T-cell (primary cell): ENCODE results near the gene OR2T29. TPM values are rescaled to one million over a fixed set of nuclear protein-coding genes. Genes with fewer than 3 reads are reported as not detected.
"Not testable (repeated sequence)": the region's sequence is repeated elsewhere in the genome, so short reads cannot be mapped to it uniquely, and the experiment has no call there.

ENCODE experiments used
- ATAC-seq, 4 experiments: fragments of 200-7000 bp in 3 of 4; fragments of 150-1000 bp in 1 of 4; cut with Tn5 transposase; replicated peaks in 1 of 4; 1 replicate in 3 of 4; 2 replicates in 1 of 4; pipeline ENCODE4 v1.10.0; 2021; ENCODE audit warnings: moderate library complexity in 3 of 4, mild to moderate bottlenecking in 2 of 4, moderate number of reproducible peaks in 1 of 4
- CTCF ChIA-PET, 2 donors: fragments of 300-600 bp; sonication (Branson Sonifier 250); formaldehyde crosslinking; loops; one replicate each; lab custom pipeline; 2022; ENCODE audit warnings: antibody characterized with exemption in 2 of 2; lab: Charles Lee
- POLR2A ChIA-PET, 2 donors: fragments of 300-600 bp; sonication (Branson Sonifier 250); formaldehyde crosslinking; loops; one replicate each; lab custom pipeline; 2022; ENCODE audit warnings: antibody characterized with exemption in 2 of 2; lab: Charles Lee
- DNase-seq, 35 experiments: peaks; one replicate each; pipeline versions ENCODE4 v3.0.0 to v3.0.0-alpha.2; 2013 to 2023
- H3K27ac ChIP-seq: one replicate; pipeline ENCODE4 v1.5.1; 2013; ENCODE audit warnings: low read length
- H3K27me3 ChIP-seq, 2 experiments: replicated peaks in 1 of 2; 1 replicate in 1 of 2; 2 replicates in 1 of 2; pipeline versions ENCODE4 v1.6.1 to v1.7.0; 2013; ENCODE audit warnings: low read length in 1 of 2, mixed read lengths in 1 of 2; ENCODE audit not compliant: control insufficient read depth in 2 of 2, insufficient read depth in 2 of 2; ENCODE audit errors: extremely low read depth in 1 of 2
- H3K36me3 ChIP-seq, 2 donors: 1 replicate in 1 of 2; 2 replicates in 1 of 2; pipeline versions ENCODE4 v1.6.1 to v1.7.0; 2013; ENCODE audit warnings: low read length in 1 of 2; ENCODE audit not compliant: control insufficient read depth in 2 of 2, insufficient read depth in 1 of 2; ENCODE audit errors: extremely low read depth in 1 of 2
- H3K4me1 ChIP-seq, 2 experiments: 1 replicate in 1 of 2; 2 replicates in 1 of 2; pipeline versions ENCODE4 v1.6.1 to v1.7.0; 2013; ENCODE audit warnings: low read length in 2 of 2, mixed read lengths in 1 of 2; ENCODE audit not compliant: insufficient read depth in 2 of 2, control insufficient read depth in 1 of 2; ENCODE audit errors: extremely low read depth in 1 of 2
- H3K4me3 ChIP-seq, 2 donors: 1 replicate in 1 of 2; 2 replicates in 1 of 2; pipeline versions ENCODE4 v1.5.1 to v1.7.0; 2013; ENCODE audit warnings: mild to moderate bottlenecking in 2 of 2, low read length in 1 of 2, moderate library complexity in 1 of 2; ENCODE audit not compliant: control insufficient read depth in 1 of 2; ENCODE audit errors: extremely low read depth in 1 of 2
- H3K9me3 ChIP-seq: 2 replicates; pipeline ENCODE4 v1.7.0; 2013
- H3K27ac Mint-ChIP-seq, 2 donors: one replicate each; pipeline ENCODE4 v1.8.0; 2020 to 2021; ENCODE audit warnings: mild to moderate bottlenecking in 2 of 2, mixed read lengths in 2 of 2
- H3K27me3 Mint-ChIP-seq, 2 donors: one replicate each; pipeline ENCODE4 v1.8.0; 2021 to 2022; ENCODE audit warnings: mixed read lengths in 2 of 2
- H3K36me3 Mint-ChIP-seq: one replicate; pipeline ENCODE4 v1.8.0; 2021; ENCODE audit warnings: mixed read lengths
- H3K4me1 Mint-ChIP-seq, 3 donors: one replicate each; pipeline ENCODE4 v1.8.0; 2020 to 2022; ENCODE audit warnings: mixed read lengths in 3 of 3, mild to moderate bottlenecking in 1 of 3
- H3K4me3 Mint-ChIP-seq, 3 donors: one replicate each; pipeline ENCODE4 v1.8.0; 2020 to 2022; ENCODE audit warnings: mild to moderate bottlenecking in 3 of 3, mixed read lengths in 3 of 3, moderate library complexity in 3 of 3
- H3K9me3 Mint-ChIP-seq, 3 donors: one replicate each; pipeline ENCODE4 v1.8.0; 2020 to 2022; ENCODE audit warnings: mixed read lengths in 3 of 3
- WGBS: methylation state at CpG from one replicate; pipeline ENCODE4 v1.1.5; 2013; ENCODE audit warnings: missing lambda C conversion rate; ENCODE audit not compliant: insufficient coverage; 5-methylcytosine and 5-hydroxymethylcytosine counted together
- total RNA-seq, 35 experiments: library from RNA in 6 of 35; stranded (reverse) in 6 of 35; fragments of 120-200 nt in 1 of 35; gene quantifications; one replicate each; pipeline versions ENCODE4 v1.2.1 to v1.2.4 and lab custom pipeline; 2013 to 2026

The OR2T29 gene
- total RNA-seq (not detected), total RNA-seq (lab: John Stamatoyannopoulos, UW) (0 reads per million in 29 experiments)
- not detected for total RNA-seq (2013)

GRCh38 chr1:248562672-248563071, at the start of gene OR2T29:
Gene OR2T29 (minus strand): TSS chr1:248562772. CDS start chr1:248559491, 3,281 bp downstream.
- H3K27me3 Mint-ChIP-seq, DNase-seq, H3K36me3 Mint-ChIP-seq, ATAC-seq, H3K9me3 Mint-ChIP-seq, H3K36me3 ChIP-seq, H3K4me3 ChIP-seq, POLR2A ChIA-PET, H3K27me3 ChIP-seq, H3K27ac ChIP-seq, H3K9me3 ChIP-seq, H3K4me3 Mint-ChIP-seq, CTCF ChIA-PET, H3K4me1 ChIP-seq, H3K27ac Mint-ChIP-seq: not testable (repeated sequence)
- no CpG with 5 or more reads among the region's 3 CpGs for WGBS
- H3K4me1 Mint-ChIP-seq, result peaks cover 7 to 14% (median 10%) of the 10 kb centered on the region in 3 donors

- WGBS, result 83% methylated on average over 3 of the region's 4 CpGs
- H3K9me3 ChIP-seq, result no peaks in the 10 kb centered on the region
- H3K36me3 ChIP-seq, result no peaks in the 10 kb centered on the region
- ATAC-seq (peak in 2 of 4 experiments; percentile 19 to 49), DNase-seq (peak in 1 of 35 experiments; percentile 3)
- Mint-ChIP-seq H3K36me3 (no peaks in the 10 kb centered on the region), H3K4me3 (no peak overlapping the region), H3K4me1 (peaks cover 0 to 7% (median 1%) of the 10 kb centered on the region in 3 donors), H3K27me3 (peaks cover 0 to 5% of the 10 kb centered on the region in 2 donors), H3K9me3 (no peaks in the 10 kb centered on the region), H3K27ac (no peak overlapping the region)
- no peak overlapping the region for H3K4me3 ChIP-seq
- ChIA-PET POLR2A (no interaction called here), CTCF (interaction anchor here in 1 of 2 donors (0.6 kb wide), 1 partner anchor 205 kb away, joined by 3 read pairs; no protein-coding TSS in a partner anchor)
- no peaks in the 10 kb centered on the region for H3K4me1 ChIP-seq
- H3K27ac ChIP-seq, result no peak overlapping the region
- H3K27me3 ChIP-seq, result peaks cover 0 to 7% of the 10 kb centered on the region in 2 experiments
These were observed 49.4 kb upstream of the OR2T29 start for GRCh38 chr1:248611883-248612414.

- Histone ChIP-seq H3K4me3 (no peak overlapping the region), H3K27ac (no peak overlapping the region), H3K4me1 (no peaks in the 10 kb centered on the region), H3K9me3 (no peaks in the 10 kb centered on the region), H3K36me3 (no peaks in the 10 kb centered on the region), H3K27me3 (peaks cover 0 to 7% of the 10 kb centered on the region in 2 experiments)
- POLR2A ChIA-PET, result no interaction called here
- no CpG with 5 or more reads among the region's 3 CpGs for WGBS
- ATAC-seq (no peak), DNase-seq (no peak)
- Mint-ChIP-seq H3K27ac (no peak overlapping the region), H3K27me3 (peaks cover 0 to 5% of the 10 kb centered on the region in 2 donors), H3K4me3 (no peak overlapping the region), H3K9me3 (no peaks in the 10 kb centered on the region), H3K4me1 (peaks cover 0 to 14% (median 1%) of the 10 kb centered on the region in 3 donors), H3K36me3 (no peaks in the 10 kb centered on the region)
- CTCF ChIA-PET, result interaction anchor here in 1 of 2 donors (1.1 kb wide), 1 partner anchor 11 kb away, joined by 3 read pairs; no protein-coding TSS in a partner anchor
These were observed 47.7 kb upstream of the OR2T29 start for GRCh38 chr1:248610301-248610700.

- WGBS, result 86% methylated on average over 4 of the region's 8 CpGs
- Histone ChIP-seq H3K27ac (no peak overlapping the region), H3K4me1 (no peaks in the 10 kb centered on the region), H3K27me3 (no peaks in the 10 kb centered on the region), H3K4me3 (no peak overlapping the region), H3K36me3 (no peaks in the 10 kb centered on the region), H3K9me3 (no peaks in the 10 kb centered on the region)
- ChIA-PET CTCF (no interaction called here), POLR2A (no interaction called here)
- no peaks in the 10 kb centered on the region for H3K36me3 Mint-ChIP-seq
- H3K4me3 Mint-ChIP-seq, result no peak overlapping the region
- no peaks in the 10 kb centered on the region for H3K27me3 Mint-ChIP-seq
- DNase-seq (no peak), ATAC-seq (no peak)
- H3K9me3 Mint-ChIP-seq, result no peaks in the 10 kb centered on the region
- H3K4me1 Mint-ChIP-seq, result peaks cover 4 to 9% (median 6%) of the 10 kb centered on the region in 3 donors
- no peak overlapping the region for H3K27ac Mint-ChIP-seq
These were observed 36.8 kb upstream of the OR2T29 start for GRCh38 chr1:248599396-248599795.

- Histone ChIP-seq H3K4me3 (no peak within 1 kb of the TSS), H3K9me3 (no peaks in the 10 kb centered on the region), H3K4me1 (no peaks in the 10 kb centered on the region), H3K36me3 (no peaks in the 10 kb centered on the region), H3K27me3 (peaks cover 0 to 3% of the 10 kb centered on the region in 2 experiments), H3K27ac (no peak within 1 kb of the TSS)
- H3K4me1 Mint-ChIP-seq, result peaks cover 4 to 9% (median 6%) of the 10 kb centered on the region in 3 donors
- no peak within 1 kb of the TSS for H3K4me3 Mint-ChIP-seq
- WGBS, result 90% methylated on average over 5 of the region's 6 CpGs
- no peak for DNase-seq
- ATAC-seq, result no peak
- no peak within 1 kb of the TSS for H3K27ac Mint-ChIP-seq
- CTCF ChIA-PET, result no interaction called here
- no peaks in the 10 kb centered on the region for H3K27me3 Mint-ChIP-seq
- H3K36me3 Mint-ChIP-seq, result no peaks in the 10 kb centered on the region
- POLR2A ChIA-PET, result no interaction called here
- no peaks in the 10 kb centered on the region for H3K9me3 Mint-ChIP-seq
These were observed 35.0 kb upstream of the OR2T29 start, which contains the start of gene OR2T10 for GRCh38 chr1:248597589-248597988. Gene OR2T10 (minus strand): TSS chr1:248597700. CDS start chr1:248593768, 3,932 bp downstream.

- no peaks in the 10 kb centered on the region for H3K9me3 Mint-ChIP-seq
- Histone ChIP-seq H3K4me3 (no peak overlapping the region), H3K4me1 (no peaks in the 10 kb centered on the region), H3K27me3 (peaks cover 0 to 3% of the 10 kb centered on the region in 2 experiments), H3K27ac (no peak overlapping the region), H3K36me3 (no peaks in the 10 kb centered on the region), H3K9me3 (no peaks in the 10 kb centered on the region)
- H3K27ac Mint-ChIP-seq, result no peak overlapping the region
- no peaks in the 10 kb centered on the region for H3K27me3 Mint-ChIP-seq
- no peaks in the 10 kb centered on the region for H3K36me3 Mint-ChIP-seq
- H3K4me1 Mint-ChIP-seq, result peaks cover 4 to 9% (median 6%) of the 10 kb centered on the region in 3 donors
- ATAC-seq, result peak in 2 of 4 experiments; percentile 46 to 61
- WGBS, result no CpG with 5 or more reads among the region's 2 CpGs
- no peak overlapping the region for H3K4me3 Mint-ChIP-seq
- ChIA-PET CTCF (interaction anchor here in 1 of 2 donors (0.5 kb wide), 1 partner anchor 189 kb away, joined by 3 read pairs; no protein-coding TSS in a partner anchor), POLR2A (no interaction called here)
- DNase-seq, result no peak
These were observed 34.0 kb upstream of the OR2T29 start for GRCh38 chr1:248596615-248597014.
